NCI-H1092 (cell line): ENCODE data around the gene SLC25A38.

Experiments used
- DNase-seq: peaks from one replicate; lab custom pipeline; 2025; lab: John Stamatoyannopoulos, UW

Gene SLC25A38

GRCh38 chr3:39434574-39434973 lies 51.4 kb downstream of the SLC25A38 start:
- DNase-seq = no peak

GRCh38 chr3:39435006-39435748 lies 52.0 kb downstream of the SLC25A38 start:
- no peak for DNase-seq

- DNase-seq = no peak
Measured at GRCh38 chr3:39438880-39439279, 55.7 kb downstream of the SLC25A38 start.

GRCh38 chr3:39440316-39440715 lies 57.1 kb downstream of the SLC25A38 start:
- DNase-seq = no peak

- DNase-seq = no peak
Measured at GRCh38 chr3:39443530-39443929, 60.4 kb downstream of the SLC25A38 start.

GRCh38 chr3:39445927-39446326 lies 62.8 kb downstream of the SLC25A38 start:
- no peak for DNase-seq

- DNase-seq = no peak
Measured at GRCh38 chr3:39446444-39446843, 63.3 kb downstream of the SLC25A38 start.
